DMS153 (cell line): ENCODE data around the gene UHRF1.
"Not testable (repeated sequence)": the region's sequence is repeated elsewhere in the genome, so short reads cannot be mapped to it uniquely, and the experiment has no call there.

Experiments used
- DNase-seq: peaks from one replicate; lab custom pipeline; 2025; lab: John Stamatoyannopoulos, UW

Gene UHRF1

GRCh38 chr19:4909156-4909896 lies at the start of gene UHRF1:
TSS of gene UHRF1 (plus strand) at chr19:4909501. CDS start at chr19:4910886, 1,385 bp downstream.
- DNase-seq = peak; percentile 45

GRCh38 chr19:4859697-4860096 lies 49.6 kb upstream of the UHRF1 start:
- no peak for DNase-seq

GRCh38 chr19:4861147-4861546 lies 48.2 kb upstream of the UHRF1 start:
- peak; percentile 80 for DNase-seq

GRCh38 chr19:4866595-4867424 lies 42.5 kb upstream of the UHRF1 start:
- DNase-seq = no peak

GRCh38 chr19:4867534-4868285 lies 41.6 kb upstream of the UHRF1 start, which contains the start of gene PLIN3:
TSS of gene PLIN3 (minus strand) at chr19:4867667. CDS start at chr19:4861394, 6,273 bp downstream.
- peak; percentile 16 for DNase-seq

GRCh38 chr19:4868286-4868834 lies 40.9 kb upstream of the UHRF1 start:
- DNase-seq = no peak

- no peak for DNase-seq
These were observed 39.1 kb upstream of the UHRF1 start for GRCh38 chr19:4870025-4870700.

GRCh38 chr19:4871711-4872110 lies 37.6 kb upstream of the UHRF1 start:
- DNase-seq = no peak

- DNase-seq = no peak
These were observed 35.4 kb upstream of the UHRF1 start for GRCh38 chr19:4873930-4874329.

GRCh38 chr19:4877753-4878490 lies 31.4 kb upstream of the UHRF1 start:
- DNase-seq = no peak

- DNase-seq = no peak
These were observed 30.8 kb upstream of the UHRF1 start for GRCh38 chr19:4878491-4878968.

- DNase-seq = no peak
These were observed 30.3 kb upstream of the UHRF1 start for GRCh38 chr19:4879041-4879440.

- DNase-seq = not testable (repeated sequence)
These were observed 26.4 kb upstream of the UHRF1 start for GRCh38 chr19:4882874-4883273.

GRCh38 chr19:4884993-4885392 lies 24.3 kb upstream of the UHRF1 start:
- not testable (repeated sequence) for DNase-seq

GRCh38 chr19:4887803-4888202 lies 21.5 kb upstream of the UHRF1 start:
- not testable (repeated sequence) for DNase-seq

GRCh38 chr19:4889034-4889815 lies 20.1 kb upstream of the UHRF1 start:
- DNase-seq = no peak

GRCh38 chr19:4891066-4891465 lies 18.2 kb upstream of the UHRF1 start:
- no peak for DNase-seq

- DNase-seq = not testable (repeated sequence)
These were observed 16.3 kb upstream of the UHRF1 start for GRCh38 chr19:4892962-4893361.

- no peak for DNase-seq
These were observed 12.9 kb upstream of the UHRF1 start for GRCh38 chr19:4896372-4896771.

- DNase-seq = no peak
These were observed 12.2 kb upstream of the UHRF1 start for GRCh38 chr19:4897146-4897545.
